ENCODE measurements around the gene SP3.
"Not testable (repeated sequence)": the region's sequence is repeated elsewhere in the genome, so short reads cannot be mapped to it uniquely, and the experiment has no call there.

The SP3 gene

GRCh38 chr2:173889464-173889863 lies 75.7 kb downstream of the SP3 start:
- DNase-seq, result not testable (repeated sequence)

GRCh38 chr2:173886613-173887012 lies 78.6 kb downstream of the SP3 start:
- DNase-seq, result no peak

GRCh38 chr2:173884025-173884802 lies 81.0 kb downstream of the SP3 start:
- DNase-seq, result peak; percentile 54 to 71 (median 66)

- no peak for DNase-seq
These were observed 83.3 kb downstream of the SP3 start for GRCh38 chr2:173881886-173882285.

GRCh38 chr2:173881461-173881860 lies 83.7 kb downstream of the SP3 start:
- DNase-seq, result peak; percentile 23 to 64 (median 49)

GRCh38 chr2:173880561-173880960 lies 84.6 kb downstream of the SP3 start:
- no peak for DNase-seq

DNA sequence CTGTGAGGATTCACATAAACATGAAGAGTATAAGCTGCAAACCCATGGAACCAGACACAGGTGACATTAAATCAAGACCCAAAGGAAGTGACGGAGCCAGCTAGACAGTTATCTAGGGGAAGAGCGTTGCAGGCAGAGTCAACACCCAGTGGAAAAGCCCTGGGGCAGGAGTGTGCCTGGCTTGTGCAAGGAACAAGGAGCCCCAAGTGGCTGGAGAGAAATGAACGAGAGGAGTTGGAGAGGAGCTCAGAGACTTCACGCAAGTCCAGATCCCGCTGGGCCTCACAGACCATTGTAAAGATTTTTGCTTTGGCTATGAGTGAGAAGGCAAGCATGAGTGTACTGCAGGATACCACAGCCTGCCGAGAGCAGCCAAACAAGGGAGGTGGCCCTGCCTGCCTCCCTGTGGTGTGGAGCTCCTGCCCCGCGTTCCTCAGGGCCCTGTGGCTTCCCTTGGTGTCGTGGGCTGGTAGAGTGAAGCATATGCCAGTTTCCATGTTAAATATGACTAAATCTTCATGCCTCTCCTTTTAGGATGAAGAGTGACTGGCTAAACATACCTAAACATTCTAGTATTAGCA lies 88.2 kb downstream of the SP3 start:
- no peak for DNase-seq

- peak; percentile 57 to 75 (median 71) for DNase-seq
These were observed 90.3 kb downstream of the SP3 start for GRCh38 chr2:173874894-173875237.

DNA sequence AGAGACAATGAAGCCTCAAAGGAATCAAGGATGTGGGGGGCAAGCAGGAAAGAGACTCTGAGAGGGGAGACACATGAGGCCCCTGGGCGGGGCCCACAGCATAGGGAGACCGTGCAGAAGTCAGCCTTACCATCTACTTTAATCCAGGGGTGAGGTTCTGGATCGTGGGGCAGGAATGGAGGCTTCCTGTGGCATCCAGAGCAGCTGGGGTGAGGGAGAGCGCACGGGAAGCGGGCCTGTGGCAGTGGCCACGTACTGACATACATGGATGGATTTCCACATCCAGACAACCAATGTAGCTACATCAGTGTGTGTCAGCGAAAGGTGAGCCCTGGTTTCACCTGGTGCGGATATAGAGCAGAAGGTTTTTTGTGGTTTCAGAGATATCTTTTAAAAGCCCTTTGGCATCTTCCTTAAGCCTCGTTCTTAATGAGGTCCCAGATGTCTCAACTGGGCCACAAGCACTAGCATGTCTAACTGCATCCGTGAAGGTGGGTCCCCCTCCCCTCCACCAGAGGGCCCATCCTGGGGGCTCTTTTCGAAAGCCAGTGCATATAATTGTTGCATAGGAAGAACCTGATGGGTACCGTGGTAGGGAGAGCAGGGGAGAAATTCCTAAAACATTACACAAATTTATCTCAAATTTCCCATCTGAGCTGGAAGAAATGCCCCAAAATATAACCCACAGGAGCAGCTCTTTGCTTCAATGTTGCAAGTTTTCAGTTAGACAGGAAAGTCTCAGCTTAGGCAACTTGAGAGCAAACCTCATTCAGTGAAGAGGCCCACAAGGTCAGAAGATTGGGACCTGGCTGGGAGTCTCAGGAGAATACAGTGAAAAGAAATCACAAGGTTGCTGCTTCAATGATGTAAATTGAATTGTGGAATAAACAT lies 90.9 kb downstream of the SP3 start:
- no peak for DNase-seq

DNA sequence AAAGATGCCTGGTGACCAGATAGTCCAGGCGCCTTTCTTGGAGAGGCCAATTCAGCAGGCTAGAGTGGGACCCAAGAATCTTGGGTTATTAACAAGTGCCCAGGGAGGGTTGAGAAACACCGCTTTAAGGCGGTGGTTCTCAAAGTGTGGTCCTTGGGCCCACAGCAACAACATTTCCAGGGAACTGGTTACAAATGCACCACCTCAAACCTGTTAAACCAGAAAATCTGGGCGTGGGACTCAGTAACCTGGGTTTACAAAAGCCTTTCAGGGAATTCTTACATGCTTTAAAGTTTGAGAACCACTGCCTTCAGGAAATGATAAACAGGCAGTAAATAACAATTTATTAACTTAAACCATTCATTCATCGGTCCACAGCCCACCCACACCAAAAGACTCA lies 92.5 kb downstream of the SP3 start:
- no peak for DNase-seq

DNA sequence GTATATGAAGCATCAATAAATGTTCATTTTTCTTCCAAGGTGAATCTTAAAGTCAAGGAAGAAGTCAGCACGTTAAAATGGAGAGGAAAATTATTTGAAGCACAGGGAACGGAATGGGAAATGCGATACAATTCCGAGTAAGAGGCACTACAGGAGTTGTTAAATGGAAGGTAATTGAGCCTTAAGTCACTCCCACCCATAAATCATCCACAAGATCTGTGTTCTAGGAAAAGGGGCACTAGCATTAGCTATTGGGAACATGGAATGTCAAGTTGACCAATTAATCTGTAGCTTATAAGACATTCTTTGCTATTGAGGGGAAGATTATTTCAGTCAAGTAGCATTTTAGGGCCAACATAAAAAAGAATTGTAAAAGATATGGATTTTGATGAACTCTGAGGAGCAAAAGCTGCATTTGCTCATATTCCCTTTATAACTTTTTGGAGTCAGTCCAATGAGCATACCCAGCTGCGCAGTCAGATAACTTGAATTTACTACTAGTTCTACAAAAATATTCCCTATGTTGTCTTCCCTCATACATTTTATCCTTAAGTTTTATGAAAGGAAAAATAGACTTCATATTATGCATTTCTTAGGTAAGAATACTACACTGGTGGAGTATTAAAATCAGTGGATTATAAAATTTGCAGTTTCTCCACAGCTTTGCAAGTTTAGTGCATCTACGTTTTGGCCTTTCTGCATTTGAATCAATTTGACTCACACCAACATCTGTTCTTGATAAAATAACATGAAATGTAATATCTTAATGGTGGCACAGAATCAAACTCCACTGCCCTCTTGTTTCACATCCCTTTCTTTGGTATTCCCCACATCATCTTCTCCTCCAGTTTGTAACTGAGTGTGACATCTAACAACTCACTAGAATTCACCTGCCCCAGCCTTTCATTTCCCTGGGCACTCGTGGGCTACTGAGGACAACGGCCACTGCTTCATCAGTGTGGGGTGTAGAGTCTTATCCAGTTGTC lies 95.6 kb downstream of the SP3 start:
- no peak for DNase-seq

DNA sequence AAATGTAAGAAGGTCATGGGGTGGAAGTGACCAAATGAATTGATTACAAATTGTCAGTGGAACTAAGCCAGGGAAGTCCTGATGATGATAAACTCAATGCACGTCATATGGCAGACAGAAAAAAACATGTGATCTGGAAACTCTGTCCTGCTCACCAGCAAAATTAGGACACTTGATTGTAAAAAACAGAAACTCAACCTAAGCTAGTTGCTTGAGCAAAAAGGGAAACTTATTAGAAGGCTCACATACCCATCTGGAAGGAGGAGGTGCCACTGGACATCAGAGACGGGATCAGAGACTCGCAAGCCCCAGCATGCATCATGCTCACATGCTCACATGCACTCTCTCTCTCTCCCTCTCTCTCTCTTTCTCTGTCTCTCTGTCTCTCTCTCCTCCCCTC lies 96.8 kb downstream of the SP3 start:
- no peak for DNase-seq

DNA sequence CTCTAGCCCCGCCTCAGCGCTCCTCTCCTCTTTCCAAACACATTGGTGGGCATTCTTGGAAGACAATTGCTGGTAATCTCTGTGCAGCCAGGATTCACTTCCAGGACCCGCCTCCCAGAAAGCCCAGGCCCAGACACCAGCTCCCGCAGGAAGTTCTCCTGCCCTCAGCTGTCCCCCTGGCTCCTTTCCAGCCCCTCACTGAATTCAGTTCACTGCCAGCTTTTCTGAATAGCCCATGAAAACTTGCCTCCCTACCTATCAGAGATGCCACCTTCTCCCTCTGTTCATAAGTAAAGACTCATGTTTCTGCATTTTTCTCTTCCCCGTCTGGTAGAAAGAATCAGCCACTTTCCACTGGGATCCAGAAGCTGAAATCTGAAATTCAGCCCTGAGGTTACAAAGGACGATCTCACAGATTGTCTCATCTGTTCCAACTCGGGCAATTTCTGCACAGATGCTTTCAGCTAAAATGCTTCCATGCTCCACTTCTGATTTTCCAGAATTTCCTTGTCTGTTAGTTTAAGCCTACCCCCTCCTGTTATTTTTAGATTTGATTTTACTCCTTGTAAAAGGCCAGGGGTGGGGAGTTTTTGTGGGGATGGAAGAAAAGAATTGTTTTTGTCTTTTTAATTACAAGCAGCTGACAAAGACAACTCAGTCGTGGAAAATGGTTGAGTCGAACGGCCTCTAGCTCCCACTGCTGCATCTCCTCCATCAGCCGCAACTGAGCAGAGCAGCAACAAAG lies 98.1 kb downstream of the SP3 start:
- no peak for DNase-seq

DNA sequence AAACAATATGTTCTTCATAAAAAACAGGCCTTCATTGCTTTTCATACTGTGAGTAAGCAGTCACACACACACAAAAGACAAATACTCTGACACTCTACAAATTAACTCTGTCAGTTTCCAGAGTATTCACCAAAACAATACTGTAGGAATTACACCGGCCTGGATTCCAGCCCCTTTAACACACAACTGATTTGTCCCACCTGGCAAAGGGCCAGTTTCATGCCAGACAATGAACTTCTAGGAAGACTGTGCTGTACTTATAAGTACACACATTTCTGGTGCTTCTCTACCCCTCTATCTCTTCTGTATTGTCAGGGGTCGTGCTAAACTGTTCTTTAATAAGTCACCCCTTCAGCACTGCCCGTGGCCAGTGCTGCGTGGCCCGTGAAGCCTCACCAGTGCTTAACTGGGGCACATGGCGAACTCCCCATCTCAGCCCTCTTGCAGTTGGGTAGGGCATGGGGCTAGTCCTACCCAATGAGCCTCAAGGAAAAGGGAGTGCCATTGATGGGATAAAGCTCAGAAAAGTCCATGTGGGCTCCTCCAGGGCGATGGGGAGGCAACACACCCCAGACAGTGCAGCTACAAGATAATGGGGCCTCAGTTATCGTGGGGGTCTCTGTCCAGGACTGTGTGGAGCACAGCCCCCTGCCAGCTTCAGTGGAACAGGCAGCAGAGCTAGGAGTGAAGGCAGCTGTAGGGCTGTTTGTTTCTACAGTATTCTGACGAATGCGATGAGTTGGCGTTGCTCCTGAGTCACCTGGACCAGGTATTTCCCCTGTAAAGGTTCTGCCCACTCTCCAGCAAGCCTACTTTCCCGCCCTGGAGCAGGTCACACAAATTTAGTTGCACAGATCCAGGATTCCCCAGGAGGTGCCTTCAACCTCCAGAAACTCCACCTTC lies 99.0 kb downstream of the SP3 start:
- DNase-seq, result no peak

DNA sequence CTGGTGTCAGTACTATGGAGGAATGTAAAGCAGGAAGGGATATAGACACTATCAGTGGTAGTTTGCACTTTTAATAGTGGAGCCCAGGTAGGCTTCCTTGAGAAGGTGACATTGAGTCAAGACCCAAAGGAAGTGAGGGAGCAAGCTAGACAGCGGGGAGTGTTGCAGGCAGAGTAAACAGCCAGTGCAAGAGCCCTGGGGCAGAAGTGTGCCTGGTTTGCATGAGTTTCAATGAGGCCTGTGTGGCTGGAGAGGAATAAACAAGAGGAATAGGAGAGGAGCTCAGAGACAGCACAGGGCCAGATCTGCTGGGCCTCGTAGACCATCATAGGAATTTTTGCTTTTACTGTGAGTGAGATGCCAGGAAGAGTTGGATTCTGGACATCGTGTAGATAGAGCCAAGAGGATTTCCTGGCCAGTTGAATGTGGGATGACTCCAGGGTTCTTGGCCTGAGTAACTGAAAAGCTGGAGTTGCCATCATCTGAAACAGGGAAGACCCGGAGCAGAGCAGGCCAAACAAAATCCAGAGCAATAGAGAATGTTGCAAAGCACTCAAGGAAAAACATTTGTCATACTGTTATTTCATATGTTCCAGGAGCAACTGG lies 102.5 kb downstream of the SP3 start:
- no peak for DNase-seq

DNA sequence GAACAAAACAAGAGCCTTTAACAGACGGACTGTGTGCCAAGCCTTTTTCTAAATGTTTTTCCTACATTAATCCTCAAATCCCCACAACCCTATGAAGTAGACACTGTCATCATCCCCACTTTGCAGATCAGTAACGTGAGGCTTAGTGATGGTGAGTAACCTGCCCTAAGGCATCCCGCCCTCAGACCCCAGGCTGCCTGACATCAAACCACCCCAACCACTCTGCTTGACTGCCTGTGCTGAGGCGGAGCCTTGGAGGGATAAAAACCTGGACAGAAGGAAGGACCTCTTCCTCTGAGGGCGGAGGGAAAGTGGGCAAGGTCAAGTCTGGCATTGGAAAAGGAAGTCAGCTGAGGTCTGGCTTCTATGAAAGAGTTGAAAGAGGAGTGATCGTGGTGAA lies 104.6 kb downstream of the SP3 start:
- DNase-seq, result peak in 1 of 4 experiments; percentile 9

GRCh38 chr2:173860082-173860481 lies 105.1 kb downstream of the SP3 start:
- DNase-seq, result peak; percentile 47 to 74 (median 69)

GRCh38 chr2:173858291-173858731 lies 106.9 kb downstream of the SP3 start:
- no peak for DNase-seq

Measured in suppressor macrophage (primary cell).